CD4-positive, alpha-beta T cell treated with Interleukin-12 subunit alpha and Interleukin-12 subunit beta, for 1 hour (primary cell): Measurements from ENCODE around the gene UGT2B7.
"Not testable (repeated sequence)": the region's sequence is repeated elsewhere in the genome, so short reads cannot be mapped to it uniquely, and the experiment has no call there.

Experiments
- DNase-seq: peaks from one replicate; pipeline ENCODE4 v3.0.0-alpha.2; 2020

The UGT2B7 gene

DNA sequence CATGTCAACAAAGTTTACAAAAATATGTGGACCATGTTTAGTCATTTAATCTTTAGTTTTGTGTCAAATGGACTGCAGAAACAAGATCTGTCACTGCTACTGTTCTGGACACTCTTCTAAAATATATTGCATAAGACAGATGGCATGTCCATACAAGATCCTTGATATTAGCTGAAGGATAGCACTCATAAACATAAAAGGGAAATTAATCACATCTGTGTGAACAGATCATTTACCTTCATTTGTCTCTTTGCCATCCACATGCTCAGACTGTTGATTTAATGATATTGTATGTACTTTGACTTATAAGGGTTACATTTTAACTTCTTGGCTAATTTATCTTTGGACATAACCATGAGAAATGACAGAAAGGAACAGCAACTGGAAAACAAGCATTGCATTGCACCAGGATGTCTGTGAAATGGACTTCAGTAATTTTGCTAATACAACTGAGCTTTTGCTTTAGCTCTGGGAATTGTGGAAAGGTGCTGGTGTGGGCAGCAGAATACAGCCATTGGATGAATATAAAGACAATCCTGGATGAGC is at the start of gene UGT2B7:
UGT2B7 (plus strand) TSS at position 364 of the 546 bp plus-strand sequence; CDS start at position 411, 47 bp downstream.
- DNase-seq = no peak

DNA sequence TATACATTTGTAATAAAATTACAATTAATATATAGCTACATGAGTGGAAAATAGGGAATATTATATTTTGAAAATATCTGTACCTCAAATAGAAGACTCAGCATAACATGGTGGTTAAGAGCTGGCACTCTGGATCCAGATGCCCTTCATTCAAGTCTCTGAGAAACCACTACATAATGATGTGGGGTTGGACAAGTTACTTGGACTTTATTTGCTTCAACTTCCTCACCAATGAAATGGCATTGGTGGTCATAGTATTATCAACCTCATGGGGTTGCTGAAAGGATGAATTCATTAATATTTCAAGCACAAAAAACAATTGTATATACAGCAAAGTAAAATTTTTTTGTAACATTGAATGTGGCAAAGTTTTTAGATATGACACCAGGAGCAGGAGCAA is 46.4 kb upstream of the UGT2B7 start:
- no peak for DNase-seq

DNA sequence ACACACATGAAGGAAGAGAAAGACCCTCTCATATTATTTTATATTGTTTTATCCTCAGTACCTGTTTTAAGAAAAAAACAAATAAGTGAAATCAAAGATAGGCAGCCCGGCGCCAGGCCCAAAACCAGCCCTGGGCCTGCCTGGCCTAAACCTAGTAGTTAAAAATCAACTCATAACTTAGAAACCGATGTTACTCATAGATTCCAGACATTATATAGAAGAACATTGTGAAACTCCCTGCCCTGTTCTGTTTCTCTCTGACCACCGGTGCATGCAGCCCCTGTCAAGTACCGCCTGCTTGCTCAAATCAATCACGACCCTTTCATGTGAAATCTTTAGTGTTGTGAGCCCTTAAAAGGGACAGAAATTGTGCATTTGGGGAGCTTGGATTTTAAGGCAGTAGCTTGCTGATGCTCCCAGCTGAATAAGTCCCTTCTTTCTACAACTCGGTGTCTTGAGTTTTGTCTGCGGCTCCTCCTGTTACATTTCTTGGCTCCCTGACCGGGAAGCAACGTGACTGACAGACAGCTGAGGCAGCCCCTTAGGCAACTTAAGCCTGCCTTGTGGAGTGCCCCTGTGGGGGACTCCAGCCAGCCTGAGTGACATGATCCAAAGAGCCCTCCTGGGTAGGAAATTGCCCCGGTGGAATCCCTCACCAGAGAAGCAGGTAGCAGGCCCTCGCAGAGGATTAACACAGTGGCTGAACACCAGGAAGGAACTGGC is 45.3 kb upstream of the UGT2B7 start:
- DNase-seq = not testable (repeated sequence)

DNA sequence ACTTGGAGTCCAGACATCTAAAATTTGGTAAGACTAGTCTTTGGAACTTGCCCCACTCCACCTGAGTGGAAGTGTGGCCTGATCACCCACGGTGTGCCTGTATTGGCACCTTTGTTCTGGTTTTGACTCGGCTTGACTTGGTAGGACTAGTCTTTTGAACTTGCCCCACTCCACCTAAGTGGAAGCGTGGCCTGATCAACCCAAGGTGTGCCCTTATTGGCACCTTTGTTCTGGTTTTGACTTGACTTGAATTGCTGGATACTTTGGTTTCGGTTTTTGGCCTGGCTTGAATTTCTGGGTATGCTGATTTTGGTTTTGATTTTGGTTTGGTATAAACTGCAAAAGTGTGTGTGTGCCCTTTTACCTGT is 44.7 kb upstream of the UGT2B7 start:
- no peak for DNase-seq

DNA sequence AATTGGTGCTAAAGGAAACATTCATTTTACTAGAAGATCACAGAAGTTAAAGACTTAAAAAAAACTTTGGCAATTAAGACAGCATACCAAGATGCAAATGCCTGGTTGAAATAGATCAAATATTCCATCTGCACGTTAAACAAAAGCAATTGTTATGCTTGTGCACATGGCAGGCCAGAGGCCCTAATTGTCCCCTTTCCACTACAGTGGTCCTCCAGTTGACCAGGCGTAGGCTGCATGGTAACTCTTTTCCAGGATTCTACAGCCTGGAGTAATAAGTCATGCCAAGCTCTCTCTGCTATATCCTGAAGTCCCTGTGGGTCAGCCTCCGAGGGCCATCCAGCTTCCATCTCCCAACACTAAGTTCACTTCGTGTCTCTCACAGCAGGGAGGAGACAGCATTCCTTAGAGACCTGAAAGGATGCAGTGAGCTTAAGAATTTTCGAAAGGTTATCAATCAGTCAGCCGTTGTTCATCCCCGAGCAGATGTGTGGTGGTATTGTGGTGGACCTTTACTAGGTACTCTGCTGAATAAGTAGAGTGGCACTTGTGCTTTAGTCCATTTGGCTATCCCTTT is 42.9 kb upstream of the UGT2B7 start:
- DNase-seq = not testable (repeated sequence)

DNA sequence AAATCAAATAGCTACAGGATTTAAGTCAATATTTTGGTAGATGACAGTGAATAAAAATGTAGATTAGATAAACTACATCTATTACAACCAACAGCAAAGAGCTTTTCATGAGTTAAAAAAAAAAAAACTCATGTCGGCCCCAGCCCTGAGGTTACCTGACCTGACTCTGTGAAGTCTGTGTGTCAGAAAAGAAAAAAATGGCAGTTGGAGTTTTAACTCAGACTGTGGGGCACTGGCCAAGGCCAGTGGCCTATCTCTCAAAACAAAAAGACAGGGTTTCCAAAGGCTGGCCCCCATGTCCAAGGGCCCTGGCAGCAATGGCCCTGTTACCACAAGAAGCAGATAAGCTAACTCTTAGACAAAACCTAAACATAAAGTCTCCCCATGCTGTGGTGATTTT is 42.2 kb upstream of the UGT2B7 start:
- not testable (repeated sequence) for DNase-seq

DNA sequence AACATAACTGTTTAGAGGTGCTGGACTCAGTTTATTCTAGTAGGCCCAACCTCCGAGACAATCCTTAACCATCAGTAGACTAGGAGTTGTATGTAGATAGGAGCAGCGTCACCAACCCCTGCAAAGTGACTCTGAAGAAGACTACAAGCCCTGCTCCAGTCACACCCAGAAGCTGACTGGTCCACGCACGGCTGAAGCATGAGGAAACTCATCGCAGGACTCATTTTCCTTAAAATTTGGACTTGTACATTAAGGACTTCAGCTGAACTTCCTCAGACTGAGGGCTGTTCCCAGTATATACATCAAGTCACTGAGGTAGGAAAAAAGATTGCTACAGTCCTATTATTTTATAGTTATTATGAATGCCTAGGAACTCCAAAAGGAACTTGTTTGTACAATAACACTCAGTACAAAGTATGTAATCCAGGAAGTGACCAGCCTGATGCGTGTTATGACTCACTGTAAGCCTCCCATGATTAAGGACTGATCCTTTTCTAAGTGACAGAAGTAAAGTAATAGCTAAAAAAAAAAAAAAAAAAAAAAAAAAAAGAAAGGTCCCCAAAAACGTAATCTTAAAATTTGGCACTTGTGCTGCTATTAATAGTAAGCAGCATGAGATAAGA is 41.6 kb upstream of the UGT2B7 start:
- no peak for DNase-seq

DNA sequence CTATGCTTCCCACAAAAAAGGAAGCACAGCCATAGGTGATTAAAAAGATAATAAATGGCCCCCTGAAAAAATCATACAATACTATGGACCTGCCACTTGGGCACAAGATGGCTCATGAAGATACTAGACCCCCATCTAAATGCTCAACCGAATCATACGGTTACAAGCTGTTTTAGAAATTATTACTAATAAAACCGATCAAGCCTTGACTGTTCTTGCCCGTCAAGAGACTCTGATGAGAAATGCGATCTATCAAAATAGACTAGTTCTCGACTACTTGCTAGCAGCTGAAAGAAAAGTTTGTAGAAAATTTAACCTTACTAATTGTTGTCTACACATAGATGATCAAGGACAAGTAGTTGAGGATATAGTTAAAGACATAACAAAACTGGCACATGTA is 40.1 kb upstream of the UGT2B7 start:
- DNase-seq = no peak

DNA sequence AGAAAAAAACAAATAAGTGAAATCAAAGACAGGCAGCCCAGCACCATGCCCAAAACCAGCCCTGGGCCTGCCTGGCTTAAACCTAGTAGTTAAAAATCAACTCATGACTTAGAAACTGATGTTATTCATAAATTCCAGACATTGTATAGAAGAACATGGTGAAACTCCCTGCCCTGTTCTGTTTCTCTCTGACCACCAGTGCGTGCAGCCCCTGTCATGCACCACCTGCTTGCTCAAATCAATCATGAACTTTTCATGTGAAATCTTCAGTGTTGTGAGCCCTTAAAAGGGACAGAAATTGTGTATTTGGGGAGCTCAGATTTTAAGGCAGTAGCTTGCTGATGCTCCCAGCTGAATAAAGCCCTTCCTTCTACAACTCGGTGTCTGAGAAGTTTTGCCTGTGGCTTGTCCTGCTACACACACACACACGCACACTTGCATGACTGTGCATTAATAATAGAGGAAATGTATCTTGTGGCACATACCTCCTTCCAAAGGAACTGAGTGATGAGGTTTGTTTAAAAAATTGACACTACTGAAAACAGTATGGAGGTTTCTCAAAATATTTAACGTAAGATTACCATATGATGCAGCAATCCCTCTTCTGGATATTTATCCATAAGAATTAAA is 39.2 kb upstream of the UGT2B7 start:
- no peak for DNase-seq

DNA sequence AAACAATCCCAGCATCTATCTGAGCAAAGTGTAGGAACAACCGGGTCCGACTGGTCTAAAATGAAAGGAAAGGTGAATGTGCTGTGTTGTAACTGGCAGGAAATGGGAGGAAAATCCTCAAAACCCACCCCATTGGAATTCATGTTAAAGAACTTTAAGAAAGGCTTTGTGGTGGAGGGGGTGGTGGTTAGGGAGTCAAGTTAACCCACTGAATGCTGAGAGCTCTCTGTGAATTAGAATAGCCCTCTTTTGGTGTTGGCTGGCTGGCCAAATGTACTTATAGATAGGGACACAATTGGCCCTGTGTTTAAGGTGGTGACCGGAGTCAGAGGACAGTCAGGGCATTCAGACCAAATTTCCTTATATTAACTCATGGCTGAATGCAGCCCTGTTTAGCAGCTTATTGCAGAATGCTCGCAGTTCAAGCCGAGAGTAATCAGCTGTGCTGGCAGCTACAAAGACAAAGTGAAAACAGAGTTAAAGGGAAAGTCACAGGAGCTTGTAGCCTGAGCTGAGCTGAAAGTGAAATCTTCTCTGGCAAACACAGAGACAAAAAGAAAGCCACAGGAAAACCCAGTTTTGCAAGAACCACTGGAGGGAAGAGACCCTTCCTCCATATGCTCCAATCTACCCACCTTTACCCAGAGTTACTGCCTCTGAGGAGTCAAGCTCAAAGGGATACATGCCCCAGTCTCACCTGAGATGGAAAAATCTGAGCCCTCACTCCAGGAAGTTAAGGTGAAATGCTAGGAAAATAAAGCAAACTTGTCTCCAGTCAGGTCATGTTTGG is 38.5 kb upstream of the UGT2B7 start:
- DNase-seq = no peak

DNA sequence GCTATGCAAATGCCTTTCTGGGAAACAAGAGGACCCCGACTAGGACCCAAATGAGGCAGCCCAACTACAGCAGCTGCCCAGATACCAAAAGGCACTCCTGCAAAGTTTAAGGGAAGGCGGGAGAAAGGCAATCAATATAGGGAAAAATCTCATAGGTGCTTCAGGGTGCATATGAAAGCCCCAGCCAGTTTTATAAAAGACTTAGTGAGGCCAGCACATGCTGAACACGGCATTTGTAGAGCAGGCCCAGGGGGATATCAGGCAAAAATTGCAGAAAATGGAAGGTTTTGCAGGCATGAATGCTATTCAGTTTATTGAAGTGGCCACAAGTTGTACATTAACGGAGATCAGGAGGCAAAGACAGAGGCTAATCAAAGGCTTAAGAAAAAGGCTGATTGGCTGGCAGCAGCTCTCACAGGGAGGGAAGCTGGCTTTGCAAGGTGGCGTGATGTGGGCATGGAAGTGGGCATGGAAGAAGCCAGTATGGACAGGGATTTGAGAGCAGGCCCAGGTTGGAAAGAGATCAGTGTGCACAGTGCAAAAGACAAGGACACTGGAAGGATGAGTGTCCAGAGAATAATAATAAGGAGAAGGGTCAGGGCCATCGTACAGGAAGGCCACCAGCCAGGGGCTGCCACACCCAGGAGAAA is 37.7 kb upstream of the UGT2B7 start:
- no peak for DNase-seq

DNA sequence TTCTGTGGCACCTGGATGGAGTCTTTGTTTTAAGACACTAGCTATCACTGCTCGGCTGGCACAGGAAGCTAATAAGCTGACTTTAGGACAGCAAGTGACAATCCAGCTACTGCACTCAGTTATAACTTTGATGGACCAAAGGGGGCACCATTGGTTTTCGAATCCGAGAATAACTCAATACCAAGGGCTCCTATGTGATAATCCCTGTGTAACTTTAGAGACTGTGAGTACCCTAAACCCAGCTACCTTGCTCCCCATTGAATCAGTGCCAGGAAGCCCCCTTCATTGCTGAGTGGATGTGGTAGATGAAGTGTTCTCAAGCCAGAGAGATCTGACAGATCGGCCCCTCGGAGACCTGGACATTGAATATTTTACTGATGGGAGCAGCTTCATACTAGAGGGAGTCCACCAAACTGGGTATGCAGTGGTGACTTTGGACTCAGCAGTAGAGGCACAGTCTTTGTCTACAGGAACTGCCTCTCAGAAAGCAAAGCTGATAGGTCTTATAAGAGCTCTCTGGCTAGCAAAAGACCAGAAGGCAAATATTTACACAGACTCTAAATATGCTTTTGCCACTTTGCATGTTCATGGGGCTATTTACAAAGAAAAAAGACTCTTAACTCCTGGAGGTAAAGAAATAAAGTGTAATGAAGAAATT is 35.5 kb upstream of the UGT2B7 start:
- no peak for DNase-seq

DNA sequence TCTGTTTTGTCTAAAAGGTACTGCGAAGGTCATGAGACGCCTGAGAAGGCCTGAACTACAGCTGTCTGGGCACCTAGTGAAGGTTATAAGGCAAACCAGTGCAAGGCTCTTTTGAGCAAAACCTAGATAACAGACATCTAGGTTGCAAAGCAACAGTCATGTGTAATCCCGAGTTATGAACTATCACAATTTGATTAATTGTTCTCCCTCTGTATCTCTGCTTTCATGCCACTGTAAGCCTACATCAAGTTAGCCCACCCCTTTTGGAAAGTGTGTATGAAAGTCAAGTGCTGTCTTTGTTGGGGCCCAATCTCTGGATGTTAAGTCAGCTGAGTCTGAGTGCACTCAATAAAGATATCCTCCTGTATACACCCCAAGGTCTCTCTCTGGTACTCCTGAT is 31.9 kb upstream of the UGT2B7 start:
- DNase-seq = no peak

DNA sequence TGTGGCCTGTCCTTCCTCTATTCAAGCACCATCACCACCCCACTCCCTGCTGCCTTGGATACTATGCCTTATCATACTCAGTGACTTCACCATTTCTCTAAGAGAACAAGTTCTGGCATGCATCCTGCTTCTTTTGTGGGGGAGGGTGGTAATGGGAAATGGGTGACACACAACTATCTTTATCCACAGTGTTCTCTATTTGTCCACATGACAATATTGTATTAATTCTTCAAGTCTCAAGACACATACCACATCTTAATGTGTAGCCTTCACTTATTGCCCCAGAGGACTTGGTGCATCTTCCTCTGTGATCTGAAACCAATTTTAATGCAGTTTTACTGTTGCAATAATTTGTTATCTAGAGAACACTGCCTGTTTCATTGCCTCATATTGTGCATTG is 29.3 kb upstream of the UGT2B7 start:
- no peak for DNase-seq

DNA sequence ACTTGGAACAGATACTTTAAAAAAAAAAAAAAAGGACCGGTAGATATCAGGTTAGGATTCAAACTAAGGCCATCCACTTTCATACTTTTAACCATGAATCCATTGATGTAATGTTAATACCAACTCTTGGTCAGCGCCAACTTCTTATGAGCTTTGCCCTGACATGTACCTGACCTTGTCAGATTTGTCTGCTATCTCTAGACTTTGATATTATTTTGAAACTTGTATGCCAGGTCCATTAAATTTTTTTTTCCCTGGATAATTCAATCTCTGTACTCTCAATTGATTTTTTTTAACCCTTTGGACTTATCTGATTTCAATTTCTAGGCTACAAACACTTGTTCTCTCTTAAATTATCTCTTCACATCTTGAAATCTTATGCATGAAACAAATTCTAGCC is 27.2 kb upstream of the UGT2B7 start:
- no peak for DNase-seq

DNA sequence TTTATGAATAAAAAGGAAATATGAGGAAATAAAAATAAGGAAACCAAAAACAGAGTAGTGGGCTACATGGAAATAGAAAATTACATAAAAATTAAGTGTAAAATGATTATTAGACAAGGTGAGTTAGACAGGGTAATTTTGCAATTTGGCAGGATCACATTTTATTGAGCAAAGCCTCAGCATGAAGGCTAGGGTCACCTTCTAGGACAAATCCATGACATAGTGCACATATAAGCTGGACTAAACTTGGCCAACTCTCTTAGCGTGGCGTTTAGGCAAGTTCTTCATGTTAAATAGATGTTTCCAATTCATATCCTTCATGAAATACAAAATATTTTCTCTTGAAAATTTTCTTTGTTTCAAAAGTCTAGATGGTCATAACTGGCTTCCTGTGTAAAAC is 25.7 kb upstream of the UGT2B7 start:
- no peak for DNase-seq

DNA sequence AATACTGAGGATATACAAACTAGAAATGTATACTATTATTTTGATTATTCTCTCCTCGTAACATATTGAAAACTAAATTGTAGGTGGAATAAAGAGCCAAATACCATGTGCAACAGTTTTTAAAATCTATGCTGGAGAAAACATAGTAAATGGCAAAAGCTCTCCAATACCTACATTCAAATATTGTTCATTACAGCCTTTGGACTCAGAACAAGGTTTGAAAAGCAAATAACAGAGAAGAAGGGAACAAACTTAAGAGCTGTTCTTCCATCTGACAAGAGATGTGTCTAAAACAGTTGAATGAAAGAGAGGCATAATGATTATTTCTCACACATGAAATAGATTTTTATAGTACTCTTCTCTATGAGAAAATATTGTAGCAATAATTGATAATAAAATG is 25.0 kb upstream of the UGT2B7 start:
- no peak for DNase-seq

DNA sequence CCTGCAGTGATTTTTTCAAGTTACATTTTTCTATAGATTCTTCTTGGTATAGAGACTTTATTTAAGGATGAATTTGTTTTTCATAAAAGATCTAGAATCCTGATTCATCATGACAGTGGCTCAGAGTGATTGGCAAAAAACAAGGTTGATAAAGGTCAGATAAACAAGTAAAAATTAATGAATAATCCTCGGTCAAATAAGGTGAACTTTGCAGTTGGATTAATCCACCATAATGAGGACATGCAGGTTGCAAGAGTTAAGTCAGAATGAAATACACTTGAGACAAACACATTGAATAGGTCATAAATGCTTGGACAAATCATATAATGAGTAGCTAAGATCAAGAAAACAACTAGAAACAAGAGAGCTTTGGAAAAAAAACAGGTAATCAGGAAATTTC is 22.9 kb upstream of the UGT2B7 start:
- no peak for DNase-seq

DNA sequence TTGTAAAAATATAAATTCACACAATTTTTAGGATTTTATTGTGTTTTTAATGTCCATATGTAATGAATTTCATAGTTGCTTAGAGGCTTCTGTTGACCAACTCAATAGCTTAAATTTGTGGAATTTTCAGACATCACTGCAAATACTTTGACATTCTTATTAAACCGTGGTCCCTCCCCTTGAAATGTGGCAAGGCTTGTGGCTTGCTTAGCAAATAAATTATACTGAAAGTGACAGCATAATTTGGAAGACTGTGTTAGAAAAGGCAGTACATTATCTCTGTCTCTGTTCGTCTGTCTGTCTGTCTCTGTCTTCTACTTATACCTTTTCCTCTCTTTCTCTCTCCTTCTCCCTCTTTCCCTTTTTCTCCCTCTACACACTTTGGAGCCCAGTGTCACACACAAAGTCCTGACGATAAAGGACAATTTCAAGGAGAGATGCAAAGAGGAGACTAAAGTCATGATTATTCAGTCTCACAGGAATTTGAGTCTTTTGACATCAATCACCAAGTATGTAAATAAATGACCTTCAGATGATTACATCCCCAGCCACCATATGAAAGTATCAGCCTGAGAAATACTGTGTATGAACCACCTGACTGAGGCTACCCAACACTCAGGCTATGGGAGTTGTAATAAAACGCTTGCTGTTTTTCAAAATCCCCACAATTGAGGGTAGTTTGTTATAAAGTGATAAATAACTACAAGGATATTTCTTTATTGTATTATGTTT is 21.0 kb upstream of the UGT2B7 start:
- DNase-seq = no peak

DNA sequence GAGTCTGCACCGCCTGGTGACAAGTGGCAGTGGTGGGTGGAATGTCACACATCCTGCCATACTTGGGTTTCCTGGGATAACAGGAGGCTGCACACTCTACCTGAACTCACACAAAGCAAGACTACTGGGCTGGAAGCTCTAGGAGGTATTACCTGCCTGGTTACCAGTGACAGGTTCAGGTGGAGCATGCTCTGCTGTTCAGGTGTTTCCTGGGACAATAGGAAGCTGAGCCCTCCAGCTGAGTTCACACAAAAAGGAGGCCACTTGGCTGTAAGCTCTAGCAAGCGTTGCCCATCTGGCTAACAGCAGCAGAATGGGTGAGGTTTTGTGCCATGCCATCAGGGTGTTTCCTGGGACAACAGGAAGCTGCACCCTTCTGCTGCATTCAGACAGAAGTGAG is 17.4 kb upstream of the UGT2B7 start:
- DNase-seq = no peak

DNA sequence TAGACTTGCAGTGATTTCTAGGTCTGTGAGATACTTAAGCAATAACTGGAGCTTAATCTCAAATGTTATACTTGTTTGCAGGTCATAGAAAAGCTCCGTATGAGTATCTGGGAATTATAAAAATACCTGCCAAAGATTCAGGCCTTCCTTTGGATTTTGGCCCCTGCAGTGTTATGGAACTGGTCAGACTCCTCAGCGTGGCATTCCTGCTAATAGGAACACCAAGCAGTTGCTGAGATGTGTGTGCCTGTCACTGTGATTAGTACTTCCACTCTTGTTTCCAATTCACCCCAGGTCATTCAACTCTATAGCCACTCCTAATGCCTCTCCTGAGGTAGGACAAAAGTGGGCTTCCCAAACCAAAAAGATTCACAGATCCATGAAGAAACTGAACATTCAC is 7.8 kb upstream of the UGT2B7 start:
- DNase-seq = no peak
